ENCODE measurements around the gene ZNF789. TPM values are rescaled to one million over a fixed set of nuclear protein-coding genes. Genes with fewer than 3 reads are reported as not detected.
A peak's percentile ranks its signal among the peaks of the same experiment; 100 is the strongest.

Gene ZNF789
- total and polyA plus RNA-seq, 9 of the 15 experiments (the other 6 are each of a cell fraction or from before 2014, with no cell fraction given) = 6.1 to 57.0 (median 24.8) TPM

DNA sequence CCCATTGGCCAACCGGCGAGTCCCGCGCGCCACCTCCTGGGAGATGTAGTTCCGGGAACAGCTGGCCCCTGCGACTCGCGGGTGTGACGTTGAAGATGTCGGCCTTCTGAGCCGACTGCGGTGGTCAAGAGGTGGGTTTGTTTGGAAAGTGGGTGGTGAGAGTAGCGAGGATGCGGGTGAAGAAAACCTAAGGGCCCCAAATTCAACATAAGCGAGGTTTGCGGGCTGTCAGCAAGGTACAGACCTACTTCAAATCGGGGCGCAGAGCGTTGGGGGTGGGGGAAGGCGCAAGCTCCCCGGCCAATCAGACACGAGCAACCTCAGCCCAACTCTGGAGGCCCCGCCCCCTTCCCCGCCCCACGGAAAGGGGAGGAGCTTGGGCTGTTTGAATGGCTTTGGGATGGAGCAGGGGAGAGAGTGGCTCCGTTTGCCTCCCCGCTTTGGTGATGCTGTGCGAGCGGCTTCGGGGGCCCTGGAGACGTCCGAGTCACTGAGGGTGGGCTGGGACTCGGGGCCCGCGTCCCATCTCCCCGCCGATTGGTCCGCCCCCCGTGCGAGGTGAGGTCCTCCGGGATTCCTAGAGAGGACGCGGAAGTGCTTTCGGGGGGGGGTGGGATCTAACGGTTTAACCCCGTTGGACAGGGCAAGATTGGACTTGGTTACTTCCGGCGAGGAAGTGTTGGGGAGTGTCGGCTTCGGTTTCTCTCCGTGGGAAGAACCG lies 32.1 kb downstream of the ZNF789 start, which contains the start of gene ZKSCAN5 (continued):
- peak in 1 of 2 experiments; percentile 28; a peak in 1 of 4 replicates for TF ChIP-seq TEAD1 (CRISPR knock-in tag; IDR thresholded peaks at IDR 0.05)
- TF ChIP-seq SRF (CRISPR knock-in tag; IDR thresholded peaks at IDR 0.05) = 0 out of 4 replicates have a peak, but pooled peaks of 1 of the 2 experiments have one; percentile 68
- TF ChIP-seq NFE2 (IDR thresholded peaks at IDR 0.05; ENCODE audit: low read depth) = 0 out of 2 replicates have a peak, but pooled peaks have one; percentile 11
- TF ChIP-seq ARID1B (IDR thresholded peaks at IDR 0.05) = no peak
- TF ChIP-seq EP400 (IDR thresholded peaks at IDR 0.05) = peak; percentile 93
- TF ChIP-seq ZBTB7A (IDR thresholded peaks at IDR 0.05; ENCODE audit: borderline replicate concordance, control insufficient read depth, low read depth, low read length) = peak; percentile 57; the same call in 1 of the 2 replicates
- peak; percentile 96 for TF ChIP-seq TBP (optimal IDR thresholded peaks at IDR 0.05; ENCODE audit: low read depth, low read length)
- no peak for TF ChIP-seq SNAPC5 (CRISPR knock-in tag; IDR thresholded peaks at IDR 0.05)
- no peak for TF ChIP-seq ZZZ3 (IDR thresholded peaks at IDR 0.05)
- no peak for TF ChIP-seq SMARCA4 (IDR thresholded peaks at IDR 0.05)
- TF ChIP-seq, protein P1, sequence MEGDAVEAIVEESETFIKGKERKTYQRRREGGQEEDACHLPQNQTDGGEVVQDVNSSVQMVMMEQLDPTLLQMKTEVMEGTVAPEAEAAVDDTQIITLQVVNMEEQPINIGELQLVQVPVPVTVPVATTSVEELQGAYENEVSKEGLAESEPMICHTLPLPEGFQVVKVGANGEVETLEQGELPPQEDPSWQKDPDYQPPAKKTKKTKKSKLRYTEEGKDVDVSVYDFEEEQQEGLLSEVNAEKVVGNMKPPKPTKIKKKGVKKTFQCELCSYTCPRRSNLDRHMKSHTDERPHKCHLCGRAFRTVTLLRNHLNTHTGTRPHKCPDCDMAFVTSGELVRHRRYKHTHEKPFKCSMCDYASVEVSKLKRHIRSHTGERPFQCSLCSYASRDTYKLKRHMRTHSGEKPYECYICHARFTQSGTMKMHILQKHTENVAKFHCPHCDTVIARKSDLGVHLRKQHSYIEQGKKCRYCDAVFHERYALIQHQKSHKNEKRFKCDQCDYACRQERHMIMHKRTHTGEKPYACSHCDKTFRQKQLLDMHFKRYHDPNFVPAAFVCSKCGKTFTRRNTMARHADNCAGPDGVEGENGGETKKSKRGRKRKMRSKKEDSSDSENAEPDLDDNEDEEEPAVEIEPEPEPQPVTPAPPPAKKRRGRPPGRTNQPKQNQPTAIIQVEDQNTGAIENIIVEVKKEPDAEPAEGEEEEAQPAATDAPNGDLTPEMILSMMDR (IDR thresholded peaks at IDR 0.05 in 2 of 3, conservative IDR thresholded peaks at IDR 0.05 in 1 of 3; ENCODE audit: insufficient read depth in 2 of 3, low read depth in 1 of 3, low read length in 3 of 3) = 0 out of 6 replicates have a peak, but pooled peaks of 1 of the 3 experiments have one; percentile 8
- TF ChIP-seq CEBPZ (IDR thresholded peaks at IDR 0.05; ENCODE audit: borderline replicate concordance, low read depth, low read length) = no peak
- 0 out of 4 replicates have a peak, but pooled peaks of 1 of the 2 experiments have one; percentile 16 for TF ChIP-seq ARNT (IDR thresholded peaks at IDR 0.05)
- peak; percentile 78; the same call in 1 of the 2 replicates for TF ChIP-seq MYC (IDR thresholded peaks at IDR 0.05; ENCODE audit: low read depth, low read length)
- no peak for TF ChIP-seq MYC (CRISPR knock-in tag; IDR thresholded peaks at IDR 0.05; ENCODE audit: borderline replicate concordance, low read depth)
- TF ChIP-seq NFIX (CRISPR knock-in tag; IDR thresholded peaks at IDR 0.05; ENCODE audit: low read depth) = no peak
- no peak for TF ChIP-seq ZBTB34 (CRISPR knock-in tag; IDR thresholded peaks at IDR 0.05)
- TF ChIP-seq DDX20 (tag; IDR thresholded peaks at IDR 0.05; ENCODE audit: low read depth) = no peak
- peak in 1 of 2 experiments; percentile 95; a peak in 2 of 4 replicates for TF ChIP-seq KDM4B (IDR thresholded peaks at IDR 0.05; ENCODE audit: borderline replicate concordance in 2 of 2, low read depth in 1 of 2)
- no peak for TF ChIP-seq EZH2 (IDR thresholded peaks at IDR 0.05; ENCODE audit: borderline replicate concordance, low read depth, low read length)
- TF ChIP-seq TSC22D4 (tag; IDR thresholded peaks at IDR 0.05) = no peak

All from K562 (cell line).